NOMO-1 (cell line): ENCODE data around the gene GLIS1.

Experiments
- DNase-seq, 2 experiments: peaks; one replicate each; lab custom pipeline; 2025; ENCODE audit not compliant: unreplicated experiment in 2 of 2; lab: John Stamatoyannopoulos, UW

Gene GLIS1

GRCh38 chr1:53477651-53478501 is 261.1 kb downstream of the GLIS1 start:
- DNase-seq: no peak

GRCh38 chr1:53476579-53476978 is 262.4 kb downstream of the GLIS1 start:
- no peak for DNase-seq

- DNase-seq: no peak
These were observed 263.3 kb downstream of the GLIS1 start for GRCh38 chr1:53475664-53476063.

- no peak for DNase-seq
These were observed 265.5 kb downstream of the GLIS1 start for GRCh38 chr1:53473463-53473862.

GRCh38 chr1:53471000-53471399 is 268.0 kb downstream of the GLIS1 start:
- no peak for DNase-seq

GRCh38 chr1:53470584-53470983 is 268.4 kb downstream of the GLIS1 start:
- no peak for DNase-seq

GRCh38 chr1:53470155-53470554 is 268.8 kb downstream of the GLIS1 start:
- DNase-seq: no peak

GRCh38 chr1:53469373-53469772 is 269.6 kb downstream of the GLIS1 start:
- no peak for DNase-seq

GRCh38 chr1:53468374-53468773 is 270.6 kb downstream of the GLIS1 start:
- DNase-seq: no peak

- DNase-seq: peak in 1 of 2 experiments; percentile 14
These were observed 271.6 kb downstream of the GLIS1 start for GRCh38 chr1:53467391-53467790.

GRCh38 chr1:53465023-53465957 is 273.7 kb downstream of the GLIS1 start:
- no peak for DNase-seq

- no peak for DNase-seq
These were observed 274.7 kb downstream of the GLIS1 start for GRCh38 chr1:53463961-53464899.

GRCh38 chr1:53462769-53463501 is 276.0 kb downstream of the GLIS1 start:
- no peak for DNase-seq

- no peak for DNase-seq
These were observed 276.8 kb downstream of the GLIS1 start for GRCh38 chr1:53462193-53462592.

GRCh38 chr1:53461323-53462044 is 277.5 kb downstream of the GLIS1 start:
- no peak for DNase-seq

GRCh38 chr1:53460666-53461322 is 278.2 kb downstream of the GLIS1 start:
- DNase-seq: no peak

GRCh38 chr1:53460211-53460634 is 278.7 kb downstream of the GLIS1 start:
- DNase-seq: no peak

- DNase-seq: no peak
These were observed 279.4 kb downstream of the GLIS1 start, which contains the start of gene DMRTB1 for GRCh38 chr1:53459321-53460175. Gene DMRTB1 (plus strand): TSS chr1:53459399. CDS start chr1:53459454, 55 bp downstream.
